ENCODE results near the gene TRMT11.

- no peak for TF ChIP-seq ZBTB7A (IDR thresholded peaks at IDR 0.05; ENCODE audit: low read depth)
- no peak for TF ChIP-seq FOXM1 (IDR thresholded peaks at IDR 0.05; ENCODE audit: borderline replicate concordance, low read depth)
- no peak for TF ChIP-seq CEBPB (IDR thresholded peaks at IDR 0.05)
- no peak for TF ChIP-seq REST (IDR thresholded peaks at IDR 0.05; ENCODE audit: low read depth)
- no peak for TF ChIP-seq EGR1 (IDR thresholded peaks at IDR 0.05)
- no peak for TF ChIP-seq RAD21 (IDR thresholded peaks at IDR 0.05; ENCODE audit: low read depth)
- no peak for TF ChIP-seq EP300 (IDR thresholded peaks at IDR 0.05; ENCODE audit: borderline replicate concordance)
- TF ChIP-seq TAF1 (IDR thresholded peaks at IDR 0.05; ENCODE audit: low read depth) = no peak
- no peak for TF ChIP-seq TCF12 (IDR thresholded peaks at IDR 0.05; ENCODE audit: low read depth)
- TF ChIP-seq MAX (IDR thresholded peaks at IDR 0.05) = no peak
- no peak for TF ChIP-seq YY1 (IDR thresholded peaks at IDR 0.05; ENCODE audit: low read depth)
- TF ChIP-seq CREB1 (IDR thresholded peaks at IDR 0.05; ENCODE audit: low read depth) = no peak
These were observed 19.8 kb upstream of the TRMT11 start for GRCh38 chr6:125966569-125966968.

Data from Ishikawa (cell line).